ENCODE results near the gene MPRIP. TPM values are rescaled to one million over a fixed set of nuclear protein-coding genes. Genes with fewer than 3 reads are reported as not detected.

Gene MPRIP
- total RNA-seq, 1 experiment from 2014 or later = 132 TPM

DNA sequence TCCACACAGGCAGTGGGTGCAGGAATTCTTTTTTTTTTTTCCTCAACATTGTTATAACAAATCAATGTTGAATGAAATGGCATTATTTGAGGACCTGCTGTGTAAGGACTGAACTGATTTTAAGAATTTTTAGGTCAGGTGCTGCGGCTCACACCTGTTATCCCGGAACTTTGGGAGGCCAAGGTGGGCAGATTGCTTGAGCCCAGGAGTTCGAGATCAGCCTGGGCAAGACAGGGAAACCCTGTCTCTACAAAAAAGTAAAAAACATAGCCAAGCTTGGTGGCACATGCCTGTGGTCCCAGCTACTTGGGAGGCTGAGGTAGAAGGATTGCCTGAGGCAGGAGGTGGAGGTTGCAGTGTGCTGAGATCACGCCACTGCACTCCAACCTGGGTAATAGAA, 12.4 kb downstream of the MPRIP start:
- Histone ChIP-seq H2AFZ (ENCODE audit: low read length) (no peak overlapping the region), H2BK15ac (ENCODE audit: low read depth, low read length) (no peak overlapping the region), H4K8ac (replicated peaks; ENCODE audit: insufficient read length, low read depth, low read length) (no peak overlapping the region), H4K91ac (ENCODE audit: insufficient read length, low read depth, low read length) (no peak overlapping the region), H3K23ac (ENCODE audit: insufficient read length, low read depth, low read length) (no peak overlapping the region), H3K27ac (ENCODE audit: insufficient read length, low read depth, low read length) (no peak overlapping the region), H3K14ac (ENCODE audit: insufficient read depth, low read length) (no peak overlapping the region), H3K27me3 (ENCODE audit: insufficient read depth, low read length) (no peaks in the 10 kb centered on the region), H2BK12ac (ENCODE audit: insufficient read length, low read depth, low read length) (no peak overlapping the region), H3K23me2 (ENCODE audit: insufficient read length, low read depth, low read length, poor library complexity, severe bottlenecking) (no peaks in the 10 kb centered on the region), H4K5ac (ENCODE audit: insufficient read length, low read depth, low read length) (no peak overlapping the region), H3T11ph (ENCODE audit: low read length) (no peak overlapping the region), H3K4me1 (ENCODE audit: insufficient read depth, low read length) (no peaks in the 10 kb centered on the region), H3K9ac (ENCODE audit: extremely low read depth, insufficient read length, low read length) (no peak overlapping the region), H2BK20ac (ENCODE audit: low read depth, low read length, poor library complexity, severe bottlenecking) (no peak overlapping the region), H3K4ac (ENCODE audit: low read depth, low read length) (no peak overlapping the region), H3K79me1 (ENCODE audit: insufficient read depth, low read depth, low read length, poor library complexity, severe bottlenecking) (peaks cover 3% of the 10 kb centered on the region), H4K20me1 (ENCODE audit: control insufficient read depth, insufficient read depth, insufficient read length) (no peaks in the 10 kb centered on the region), H3K9me3 (ENCODE audit: control insufficient read depth, low read depth, low read length) (no peaks in the 10 kb centered on the region), H2BK120ac (ENCODE audit: low read depth, low read length, poor library complexity, severe bottlenecking) (no peak overlapping the region), H3K79me2 (ENCODE audit: insufficient read depth, low read length) (peaks cover 3% of the 10 kb centered on the region; the same call in 1 of the 2 replicates), H3K4me2 (ENCODE audit: insufficient read depth, insufficient read length, low read length) (no peak overlapping the region), H2AK5ac (ENCODE audit: insufficient read length, low read length) (no peak overlapping the region), H2BK5ac (ENCODE audit: insufficient read length, low read length) (no peak overlapping the region), H3K56ac (ENCODE audit: insufficient read length, low read depth, low read length) (no peak overlapping the region), H3K18ac (ENCODE audit: insufficient read length, low read depth, low read length) (no peak overlapping the region)
- peaks cover 0 to 2% (median 0%) of the 10 kb centered on the region in 3 experiments; a peak in 2 of 7 replicates for H3K36me3 Mint-ChIP-seq (ENCODE audit: insufficient read depth in 1 of 3, low read depth in 3 of 3)
- no peak overlapping the region for H3K27ac Mint-ChIP-seq
- no CpG with 5 or more reads among the region's 4 CpGs for WGBS (ENCODE audit: extremely low coverage, insufficient read length, low lambda C conversion rate)
- peak; percentile 18 for DNase-seq
- TF ChIP-seq, protein P1, sequence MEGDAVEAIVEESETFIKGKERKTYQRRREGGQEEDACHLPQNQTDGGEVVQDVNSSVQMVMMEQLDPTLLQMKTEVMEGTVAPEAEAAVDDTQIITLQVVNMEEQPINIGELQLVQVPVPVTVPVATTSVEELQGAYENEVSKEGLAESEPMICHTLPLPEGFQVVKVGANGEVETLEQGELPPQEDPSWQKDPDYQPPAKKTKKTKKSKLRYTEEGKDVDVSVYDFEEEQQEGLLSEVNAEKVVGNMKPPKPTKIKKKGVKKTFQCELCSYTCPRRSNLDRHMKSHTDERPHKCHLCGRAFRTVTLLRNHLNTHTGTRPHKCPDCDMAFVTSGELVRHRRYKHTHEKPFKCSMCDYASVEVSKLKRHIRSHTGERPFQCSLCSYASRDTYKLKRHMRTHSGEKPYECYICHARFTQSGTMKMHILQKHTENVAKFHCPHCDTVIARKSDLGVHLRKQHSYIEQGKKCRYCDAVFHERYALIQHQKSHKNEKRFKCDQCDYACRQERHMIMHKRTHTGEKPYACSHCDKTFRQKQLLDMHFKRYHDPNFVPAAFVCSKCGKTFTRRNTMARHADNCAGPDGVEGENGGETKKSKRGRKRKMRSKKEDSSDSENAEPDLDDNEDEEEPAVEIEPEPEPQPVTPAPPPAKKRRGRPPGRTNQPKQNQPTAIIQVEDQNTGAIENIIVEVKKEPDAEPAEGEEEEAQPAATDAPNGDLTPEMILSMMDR (conservative IDR thresholded peaks at IDR 0.05) = no peak
- no peaks in the 10 kb centered on the region for H3K9me3 Mint-ChIP-seq
- H3K27me3 Mint-ChIP-seq (ENCODE audit: low read depth) = no peaks in the 10 kb centered on the region
- H3K4me1 Mint-ChIP-seq = peaks cover 15 to 27% of the 10 kb centered on the region in 2 experiments
- no peak overlapping the region for H3K4me3 Mint-ChIP-seq

All from H9 (cell line).